ENCODE data around the gene DNAL1.

DNA sequence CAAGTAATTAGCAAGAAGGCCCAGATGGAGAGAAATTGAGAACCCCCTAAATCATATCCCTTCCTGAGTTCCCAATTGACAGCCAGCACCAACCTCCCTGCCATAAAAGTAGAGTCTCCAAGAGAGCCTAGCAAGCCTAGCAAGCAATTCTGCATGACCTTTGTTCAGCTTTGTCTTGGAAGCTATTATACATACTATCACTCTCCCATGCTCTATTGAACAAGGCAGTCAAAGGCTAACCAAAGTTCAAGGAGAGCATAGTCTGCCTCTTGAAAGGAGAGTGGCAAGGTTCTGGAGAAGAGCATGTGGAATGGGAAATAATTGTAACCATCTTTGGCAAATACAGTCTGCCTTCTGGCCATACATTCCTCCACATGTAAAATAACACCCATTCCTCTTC is 45.3 kb upstream of the DNAL1 start:
- TF ChIP-seq POLR2A (IDR thresholded peaks at IDR 0.05; ENCODE audit: low read depth, low read length) (no peak), SPI1 (IDR thresholded peaks at IDR 0.05; ENCODE audit: low read depth, low read length) (no peak)

Measured in GM12891 (cell line).